HCT116 (cell line): ENCODE data around the gene C16orf74. TPM values are rescaled to one million over a fixed set of nuclear protein-coding genes. Genes with fewer than 3 reads are reported as not detected.

ENCODE experiments used
- ATAC-seq: fragments of 200-7000 bp; cut with Tn5 transposase; 2 replicates; pipeline ENCODE4 v1.9.1; 2020; ENCODE audit warnings: mild to moderate bottlenecking, moderate library complexity
- BruUV-seq: library from RNA; stranded (reverse); fragments of 400-500 nt; replicated peaks from 2 replicates; lab custom pipeline; 2021; lab: Mats Ljungman, UMichigan
- CTCF ChIA-PET: fragments of 300-600 bp; sonication (Branson Sonifier 250); formaldehyde crosslinking; loops from one replicate; lab custom pipeline; 2021; ENCODE audit warnings: antibody characterized with exemption; lab: Charles Lee
- POLR2A ChIA-PET: fragments of 300-600, 350-600 bp; sonication (Branson Sonifier 250); formaldehyde crosslinking; loops from one replicate; lab custom pipeline; 2021; ENCODE audit warnings: antibody characterized with exemption; lab: Charles Lee
- RAD21 ChIA-PET, 2 experiments: fragments of 300-600 bp; sonication (Branson Sonifier 250); formaldehyde crosslinking; loops; one replicate each; lab custom pipeline; 2023; ENCODE audit warnings: low total read pairs in 2 of 2; ENCODE audit not compliant: uncharacterized antibody in 2 of 2, unreplicated experiment in 2 of 2, low non-redundant PET in 1 of 2; lab: Charles Lee
- DNase-seq: peaks from one replicate; pipeline ENCODE4 v3.0.0-alpha.2; 2010; ENCODE audit warnings: low read depth, low spot score
- H2AFZ ChIP-seq: fragments of 200-600 bp; shearing (Covaris generic), sonication (generic); 2 replicates; pipeline ENCODE4 v1.6.1; 2017; ENCODE audit warnings: low read depth, mixed run types, mixed read lengths, antibody characterized with exemption, low read length; ENCODE audit not compliant: poor library complexity, severe bottlenecking
- H3K27ac ChIP-seq: 2 replicates; pipeline ENCODE4 v1.5.1; 2012; ENCODE audit warnings: low read depth, low read length
- H3K27me3 ChIP-seq: fragments of 200-600 bp; sonication (generic); 2 replicates; pipeline ENCODE4 v1.6.1; 2016; ENCODE audit warnings: mixed run types, low read length, mixed read lengths; ENCODE audit not compliant: insufficient read depth
- H3K36me3 ChIP-seq, 2 experiments: fragments of 200-500 bp in 1 of 2; fragments of 200-600 bp in 1 of 2; sonication (Bioruptor generic) in 1 of 2; sonication (generic) in 1 of 2; 2 replicates each; pipeline versions ENCODE4 v1.5.1 to v1.6.1; 2014 to 2016; ENCODE audit warnings: low read length in 2 of 2, inconsistent platforms in 1 of 2, mixed read lengths in 1 of 2, mixed run types in 1 of 2; ENCODE audit not compliant: insufficient read depth in 2 of 2, control insufficient read depth in 1 of 2
- H3K4me1 ChIP-seq, 2 experiments: fragments of 200-600 bp in 1 of 2; sonication (generic) in 1 of 2; 2 replicates each; pipeline versions ENCODE4 v1.5.1 to v1.6.1; 2012 to 2017; ENCODE audit warnings: low read length in 2 of 2, inconsistent platforms in 1 of 2, mild to moderate bottlenecking in 1 of 2, mixed read lengths in 1 of 2, mixed run types in 1 of 2, moderate library complexity in 1 of 2; ENCODE audit not compliant: insufficient read depth in 2 of 2, control insufficient read depth in 1 of 2
- H3K4me2 ChIP-seq: fragments of 200-600 bp; sonication (generic); 2 replicates; pipeline ENCODE4 v1.6.1; 2017; ENCODE audit warnings: mixed run types, low read length, mixed read lengths
- H3K4me3 ChIP-seq, 2 experiments: fragments of 200-600 bp in 1 of 2; sonication (generic) in 1 of 2; replicated peaks in 1 of 2; 2 replicates each; pipeline ENCODE4 v1.5.1; 2011 to 2016; ENCODE audit warnings: low read length in 2 of 2, control low read depth in 1 of 2, low read depth in 1 of 2, mild to moderate bottlenecking in 1 of 2, mixed read lengths in 1 of 2, mixed run types in 1 of 2
- H3K79me2 ChIP-seq: fragments of 200-600 bp; sonication (generic); 2 replicates; pipeline ENCODE4 v1.6.1; 2017; ENCODE audit warnings: mild to moderate bottlenecking, mixed run types, low read length, moderate library complexity, mixed read lengths; ENCODE audit not compliant: insufficient read depth
- H3K9ac ChIP-seq: fragments of 200-600 bp; sonication (generic); 2 replicates; pipeline ENCODE4 v1.6.1; 2016; ENCODE audit warnings: low read length, mixed read lengths
- H3K9me2 ChIP-seq: fragments of 200-600 bp; sonication (generic), shearing (Covaris generic); 2 replicates; pipeline ENCODE4 v1.6.1; 2017; ENCODE audit warnings: mixed run types, mild to moderate bottlenecking, moderate library complexity; ENCODE audit not compliant: insufficient read depth
- H3K9me3 ChIP-seq, 2 experiments: fragments of 200-500 bp in 1 of 2; fragments of 200-600 bp in 1 of 2; sonication (Bioruptor generic) in 1 of 2; sonication (generic) in 1 of 2; 2 replicates each; pipeline ENCODE4 v1.6.1; 2014 to 2017; ENCODE audit warnings: low read length in 2 of 2, mixed read lengths in 2 of 2, inconsistent platforms in 1 of 2, low read depth in 1 of 2, mild to moderate bottlenecking in 1 of 2, mixed run types in 1 of 2, moderate library complexity in 1 of 2; ENCODE audit not compliant: control insufficient read depth in 1 of 2, insufficient read depth in 1 of 2
- H4K20me1 ChIP-seq: fragments of 200-600 bp; sonication (generic), shearing (Covaris generic); 2 replicates; pipeline ENCODE4 v1.6.1; 2017; ENCODE audit warnings: mixed run types, mild to moderate bottlenecking, moderate library complexity; ENCODE audit not compliant: insufficient read depth
- CBX3 ChIP-seq: IDR thresholded peaks from 2 replicates; pipeline ENCODE4 v1.6.1; 2012; ENCODE audit warnings: low read depth
- CTCF ChIP-seq, 3 experiments: fragments of 200-600 bp in 1 of 3; sonication (generic) in 1 of 3; IDR thresholded peaks in 2 of 3; conservative IDR thresholded peaks in 1 of 3; 2 replicates each; pipeline ENCODE4 v1.5.1; 2012 to 2017; ENCODE audit warnings: low read depth in 2 of 3, low read length in 2 of 3, antibody characterized with exemption in 1 of 3, borderline replicate concordance in 1 of 3, control low read depth in 1 of 3, mild to moderate bottlenecking in 1 of 3, mixed read lengths in 1 of 3, mixed run types in 1 of 3, moderate library complexity in 1 of 3; ENCODE audit not compliant: insufficient read depth in 1 of 3
- JUND ChIP-seq: IDR thresholded peaks from 2 replicates; pipeline ENCODE4 v1.6.1; 2012
- POLR2A ChIP-seq: IDR thresholded peaks from 2 replicates; pipeline ENCODE4 v1.7.0; 2011; ENCODE audit warnings: borderline replicate concordance; ENCODE audit not compliant: insufficient read depth, insufficient read length; ENCODE audit errors: extremely low read depth
- SIN3A ChIP-seq: IDR thresholded peaks from 2 replicates; pipeline ENCODE4 v1.6.1; 2012; ENCODE audit warnings: low read depth
- SP1 ChIP-seq: IDR thresholded peaks from 2 replicates; pipeline ENCODE4 v1.6.1; 2012; ENCODE audit warnings: low read depth
- SRF ChIP-seq: IDR thresholded peaks from 2 replicates; pipeline ENCODE4 v1.6.1; 2012; ENCODE audit warnings: low read depth
- ZFX ChIP-seq: fragments of 450-650 bp; IDR thresholded peaks from 2 replicates; pipeline ENCODE4 v1.6.1; 2017
- intact Hi-C: fragments of 100-400 bp; cut with micrococcal nuclease; formaldehyde crosslinking; loops from 2 replicates; pipeline ENCODE4 v1.10.0; 2022
- total RNA-seq: library from RNA; stranded (reverse); gene quantifications from one replicate; pipeline ENCODE4 v1.2.1, GENCODE V29; 2021; ENCODE audit not compliant: unreplicated experiment
- TF ChIP-seq, protein P1 (sequence below): IDR thresholded peaks from 2 replicates; pipeline ENCODE4 v1.6.1; 2011; ENCODE audit warnings: mild to moderate bottlenecking, low read length, moderate library complexity; ENCODE audit not compliant: insufficient replicate concordance; ENCODE audit errors: extremely low read depth

Gene C16orf74
- total RNA-seq, 1 experiment from 2014 or later = 30.0 TPM

- ChIA-PET RAD21 (no interaction called here), POLR2A (no interaction called here), CTCF (interaction anchor here (0.7 to 1.7 kb wide), 4 partner anchors 9 to 352 kb away, joined by 3 to 4 read pairs (median 4); no protein-coding TSS in a partner anchor)
- Histone ChIP-seq H2AFZ (no peak overlapping the region), H4K20me1 (no peaks in the 10 kb centered on the region), H3K9me3 (no peaks in the 10 kb centered on the region), H3K4me1 (peaks cover 22 to 40% of the 10 kb centered on the region in 2 experiments), H3K36me3 (no peaks in the 10 kb centered on the region), H3K9ac (no peak overlapping the region), H3K27ac (peak overlapping the region; percentile 22; the same call in 1 of the 2 replicates), H3K9me2 (no peaks in the 10 kb centered on the region), H3K27me3 (no peaks in the 10 kb centered on the region), H3K4me3 (no peak overlapping the region), H3K79me2 (no peaks in the 10 kb centered on the region), H3K4me2 (peak overlapping the region; percentile 34; the same call in 1 of the 2 replicates)
- intact Hi-C loops = no loop called here
- no peak for TF ChIP-seq ZFX
- TF ChIP-seq CTCF (IDR thresholded peaks at IDR 0.05 in 2 of 3, conservative IDR thresholded peaks at IDR 0.05 in 1 of 3; ENCODE audit: borderline replicate concordance in 1 of 3, insufficient read depth in 1 of 3, low read depth in 2 of 3, low read length in 2 of 3) = no peak
- TF ChIP-seq JUND = no peak
- TF ChIP-seq SRF = no peak
- TF ChIP-seq SP1 = peak; percentile 70; the same call in 1 of the 2 replicates
- TF ChIP-seq POLR2A = no peak
- peak; percentile 67 for ATAC-seq
- BruUV-seq = no TSS peak
- DNase-seq = no peak
Measured at GRCh38 chr16:85720302-85720637, 30.6 kb downstream of the C16orf74 start.

GRCh38 chr16:85719605-85720301 is 31.1 kb downstream of the C16orf74 start:
- TF ChIP-seq CBX3 (no peak), SIN3A (no peak)
- TF ChIP-seq, protein P1, sequence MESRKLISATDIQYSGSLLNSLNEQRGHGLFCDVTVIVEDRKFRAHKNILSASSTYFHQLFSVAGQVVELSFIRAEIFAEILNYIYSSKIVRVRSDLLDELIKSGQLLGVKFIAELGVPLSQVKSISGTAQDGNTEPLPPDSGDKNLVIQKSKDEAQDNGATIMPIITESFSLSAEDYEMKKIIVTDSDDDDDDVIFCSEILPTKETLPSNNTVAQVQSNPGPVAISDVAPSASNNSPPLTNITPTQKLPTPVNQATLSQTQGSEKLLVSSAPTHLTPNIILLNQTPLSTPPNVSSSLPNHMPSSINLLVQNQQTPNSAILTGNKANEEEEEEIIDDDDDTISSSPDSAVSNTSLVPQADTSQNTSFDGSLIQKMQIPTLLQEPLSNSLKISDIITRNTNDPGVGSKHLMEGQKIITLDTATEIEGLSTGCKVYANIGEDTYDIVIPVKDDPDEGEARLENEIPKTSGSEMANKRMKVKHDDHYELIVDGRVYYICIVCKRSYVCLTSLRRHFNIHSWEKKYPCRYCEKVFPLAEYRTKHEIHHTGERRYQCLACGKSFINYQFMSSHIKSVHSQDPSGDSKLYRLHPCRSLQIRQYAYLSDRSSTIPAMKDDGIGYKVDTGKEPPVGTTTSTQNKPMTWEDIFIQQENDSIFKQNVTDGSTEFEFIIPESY = no peak
- ATAC-seq = no peak
- intact Hi-C loops = loop anchor here (2.0 to 5.0 kb wide), 3 partner anchors 45 to 302 kb away; no protein-coding TSS in a partner anchor
- Histone ChIP-seq H3K79me2 (no peaks in the 10 kb centered on the region), H3K4me1 (peaks cover 22 to 40% of the 10 kb centered on the region in 2 experiments), H3K9me3 (no peaks in the 10 kb centered on the region), H4K20me1 (no peaks in the 10 kb centered on the region), H3K27me3 (no peaks in the 10 kb centered on the region), H3K27ac (peak overlapping the region; percentile 22; the same call in 1 of the 2 replicates), H3K36me3 (no peaks in the 10 kb centered on the region), H3K4me2 (peak overlapping the region; percentile 34; the same call in 1 of the 2 replicates), H2AFZ (no peak overlapping the region), H3K4me3 (no peak overlapping the region), H3K9me2 (no peaks in the 10 kb centered on the region), H3K9ac (no peak overlapping the region)
- no TSS peak for BruUV-seq
- no peak for DNase-seq
- ChIA-PET POLR2A (no interaction called here), CTCF (interaction anchor here (0.7 to 1.7 kb wide), 4 partner anchors 10 to 351 kb away, joined by 3 to 4 read pairs (median 4); no protein-coding TSS in a partner anchor), RAD21 (no interaction called here)
